ENCODE data around the gene CDK4.

Gene CDK4

GRCh38 chr12:57771873-57772428, 19.8 kb upstream of the CDK4 start, which contains the start of gene METTL1:
Gene METTL1, minus strand, starts transcription at chr12:57772105. Its CDS starts 22 bp downstream, at chr12:57772083.
- DNase-seq (ENCODE audit: low read depth) = peak; percentile 97

GRCh38 chr12:57771236-57771872, 19.2 kb upstream of the CDK4 start:
- DNase-seq (ENCODE audit: low read depth) = peak; percentile 93

- DNase-seq (ENCODE audit: low read depth) = no peak
Measured at GRCh38 chr12:57770734-57771133, 18.6 kb upstream of the CDK4 start.

GRCh38 chr12:57769594-57769993, 17.5 kb upstream of the CDK4 start:
- no peak for DNase-seq (ENCODE audit: low read depth)

- no peak for DNase-seq (ENCODE audit: low read depth)
Measured at GRCh38 chr12:57767876-57768275, 15.8 kb upstream of the CDK4 start.

GRCh38 chr12:57767305-57767698, 15.2 kb upstream of the CDK4 start:
- no peak for DNase-seq (ENCODE audit: low read depth)

- peak; percentile 51 for DNase-seq (ENCODE audit: low read depth)
Measured at GRCh38 chr12:57766464-57767304, 14.6 kb upstream of the CDK4 start, which contains the start of gene CYP27B1. Gene CYP27B1, minus strand, starts transcription at chr12:57767078. Its CDS starts 37 bp downstream, at chr12:57767041.

GRCh38 chr12:57765698-57766463, 13.8 kb upstream of the CDK4 start:
- DNase-seq (ENCODE audit: low read depth) = no peak

GRCh38 chr12:57765003-57765697, 13.0 kb upstream of the CDK4 start:
- peak; percentile 41 for DNase-seq (ENCODE audit: low read depth)

- no peak for DNase-seq (ENCODE audit: low read depth)
Measured at GRCh38 chr12:57764662-57765002, 12.5 kb upstream of the CDK4 start.

GRCh38 chr12:57763881-57764661, 12.0 kb upstream of the CDK4 start:
- no peak for DNase-seq (ENCODE audit: low read depth)

- no peak for DNase-seq (ENCODE audit: low read depth)
Measured at GRCh38 chr12:57762463-57762862, 10.4 kb upstream of the CDK4 start.

- no peak for DNase-seq (ENCODE audit: low read depth)
Measured at GRCh38 chr12:57761391-57761998, 9.4 kb upstream of the CDK4 start.

- no peak for DNase-seq (ENCODE audit: low read depth)
Measured at GRCh38 chr12:57760347-57760982, 8.4 kb upstream of the CDK4 start.

- no peak for DNase-seq (ENCODE audit: low read depth)
Measured at GRCh38 chr12:57759360-57759980, 7.4 kb upstream of the CDK4 start.

- DNase-seq (ENCODE audit: low read depth) = no peak
Measured at GRCh38 chr12:57758552-57759359, 6.6 kb upstream of the CDK4 start.

- DNase-seq (ENCODE audit: low read depth) = no peak
Measured at GRCh38 chr12:57757771-57758170, 5.7 kb upstream of the CDK4 start.
